LNCAP (cell line): ENCODE measurements around the gene EPHA6.

Experiments
- CTCF ChIP-seq: fragments of 450-650 bp; IDR thresholded peaks from 2 replicates; pipeline ENCODE4 v1.5.1; 2017; ENCODE audit warnings: mild to moderate bottlenecking

EPHA6 gene

DNA sequence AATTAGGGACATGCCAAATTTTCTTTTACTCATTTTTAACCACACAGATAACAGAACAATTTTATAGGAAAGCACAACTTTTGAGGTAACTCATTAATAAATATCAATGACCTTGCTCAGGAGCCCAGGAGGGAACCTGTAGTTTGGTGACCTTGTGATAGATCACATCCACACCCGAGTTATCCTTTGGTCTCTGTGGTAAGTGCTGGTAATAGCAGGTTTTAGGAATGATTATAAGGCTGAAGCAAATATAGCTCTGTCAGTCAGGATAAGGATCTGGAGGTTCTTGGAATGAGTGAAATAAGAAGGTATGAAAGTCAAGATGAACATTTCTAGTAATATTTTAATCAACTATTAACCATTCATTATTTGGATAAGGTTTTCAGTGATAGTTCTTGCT is 46.5 kb downstream of the EPHA6 start:
- no peak for TF ChIP-seq CTCF

DNA sequence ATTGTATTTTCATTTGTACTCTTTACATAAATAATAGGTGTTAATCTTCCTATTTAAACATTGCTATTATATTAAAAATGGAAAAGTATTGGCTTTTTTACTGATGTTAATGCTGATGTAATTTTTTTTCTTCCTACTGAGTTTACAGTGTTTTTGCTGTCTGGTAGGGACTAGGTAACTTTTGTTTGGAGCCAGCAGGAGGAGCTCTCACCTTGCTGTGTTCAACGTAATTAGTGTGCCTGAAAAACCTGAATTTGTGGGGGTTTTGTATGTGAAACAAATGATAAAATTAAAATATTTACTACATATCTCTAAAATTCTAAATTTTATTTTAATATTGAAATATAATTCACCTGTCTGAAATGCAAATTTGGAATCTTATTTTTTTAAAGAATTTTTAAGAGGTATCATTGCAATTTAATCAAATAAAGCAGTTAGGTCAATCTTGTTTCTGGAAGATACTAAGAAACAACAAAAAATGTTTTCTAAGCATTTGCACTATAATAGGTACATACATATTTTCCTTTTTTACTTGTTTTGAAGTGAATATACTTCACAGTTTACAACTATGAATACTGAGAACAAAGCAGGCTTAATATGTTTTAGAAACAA is 48.8 kb downstream of the EPHA6 start:
- TF ChIP-seq CTCF: peak; percentile 87

- TF ChIP-seq CTCF: no peak
Measured at GRCh38 chr3:96865605-96866004, 51.2 kb downstream of the EPHA6 start.

GRCh38 chr3:96869316-96869715 is 54.9 kb downstream of the EPHA6 start:
- no peak for TF ChIP-seq CTCF

DNA sequence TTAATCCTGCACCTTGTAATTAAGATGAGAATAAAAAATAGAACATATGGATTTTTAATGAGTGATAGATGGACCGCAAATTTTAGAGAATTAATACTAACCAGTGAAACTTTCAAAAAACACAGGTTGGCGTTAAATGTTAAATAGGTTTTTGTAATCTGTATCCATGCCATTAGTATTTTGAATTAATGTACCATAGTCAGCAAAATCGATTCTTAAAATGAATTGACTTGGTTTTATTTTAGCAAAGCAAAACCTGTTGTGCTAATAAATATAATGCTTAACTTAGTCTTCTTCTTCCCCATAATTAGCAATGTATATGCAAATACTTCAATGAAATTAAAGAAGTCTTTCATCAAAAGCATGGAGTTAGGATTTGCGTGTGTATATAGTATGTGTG is 63.1 kb downstream of the EPHA6 start:
- no peak for TF ChIP-seq CTCF

GRCh38 chr3:96900031-96900430 is 85.6 kb downstream of the EPHA6 start:
- TF ChIP-seq CTCF: no peak

- no peak for TF ChIP-seq CTCF
Measured at GRCh38 chr3:96900566-96900965, 86.2 kb downstream of the EPHA6 start.

DNA sequence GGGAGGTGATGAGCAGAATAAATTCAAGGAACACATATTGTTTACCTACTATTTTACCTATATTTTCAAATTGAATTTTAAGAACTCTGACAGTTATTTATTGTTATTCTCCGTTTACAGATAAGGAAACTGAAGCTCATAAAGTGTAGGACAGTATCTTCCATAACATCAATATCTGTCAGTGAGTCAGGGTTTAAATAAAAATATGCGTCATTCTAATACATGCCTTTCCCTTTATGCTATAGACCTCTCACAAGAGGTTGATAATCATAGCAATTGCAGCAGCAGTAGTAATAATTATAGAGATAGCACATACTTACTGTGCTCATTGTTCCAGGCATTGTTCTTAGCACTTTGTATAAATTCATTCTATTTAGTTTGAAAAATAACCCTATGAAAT is 101.1 kb downstream of the EPHA6 start:
- TF ChIP-seq CTCF: no peak
